GM12865 (cell line): ENCODE data around the gene ARHGAP24.

Experiments used
- DNase-seq: peaks from one replicate; pipeline ENCODE4 v3.0.0; 2010; ENCODE audit warnings: low read depth
- H3K4me3 ChIP-seq: 2 replicates; pipeline ENCODE4 v1.5.1; 2011; ENCODE audit warnings: mild to moderate bottlenecking, low read depth, low read length, control low read depth
- TF ChIP-seq, protein P1 (sequence below): IDR thresholded peaks from 2 replicates; pipeline ENCODE4 v1.5.1; 2011; ENCODE audit warnings: low read length, control low read depth, low read depth, inconsistent platforms; ENCODE audit not compliant: insufficient read depth; ENCODE audit errors: missing control alignments

ARHGAP24 gene

DNA sequence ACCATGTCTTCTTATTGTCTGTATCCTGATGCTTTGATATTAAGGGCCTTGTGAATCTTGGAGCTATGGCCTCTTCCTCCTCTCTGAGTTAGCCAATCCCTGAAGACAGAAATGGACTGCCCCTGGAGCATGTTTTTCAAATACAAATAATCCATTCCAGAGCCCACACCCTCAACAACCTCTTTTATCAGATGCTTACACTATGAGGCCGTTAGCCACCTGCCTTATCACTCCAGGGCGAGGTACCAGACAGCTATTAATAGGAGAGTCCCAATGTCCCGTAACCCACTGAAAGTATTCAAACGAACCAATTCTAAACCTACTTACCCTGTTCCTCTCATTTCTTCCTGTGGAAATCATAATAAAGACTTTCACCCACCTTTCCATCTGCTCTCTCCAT is 165.0 kb downstream of the ARHGAP24 start:
- no peak for DNase-seq
- no peak overlapping the region for H3K4me3 ChIP-seq
- TF ChIP-seq, protein P1, sequence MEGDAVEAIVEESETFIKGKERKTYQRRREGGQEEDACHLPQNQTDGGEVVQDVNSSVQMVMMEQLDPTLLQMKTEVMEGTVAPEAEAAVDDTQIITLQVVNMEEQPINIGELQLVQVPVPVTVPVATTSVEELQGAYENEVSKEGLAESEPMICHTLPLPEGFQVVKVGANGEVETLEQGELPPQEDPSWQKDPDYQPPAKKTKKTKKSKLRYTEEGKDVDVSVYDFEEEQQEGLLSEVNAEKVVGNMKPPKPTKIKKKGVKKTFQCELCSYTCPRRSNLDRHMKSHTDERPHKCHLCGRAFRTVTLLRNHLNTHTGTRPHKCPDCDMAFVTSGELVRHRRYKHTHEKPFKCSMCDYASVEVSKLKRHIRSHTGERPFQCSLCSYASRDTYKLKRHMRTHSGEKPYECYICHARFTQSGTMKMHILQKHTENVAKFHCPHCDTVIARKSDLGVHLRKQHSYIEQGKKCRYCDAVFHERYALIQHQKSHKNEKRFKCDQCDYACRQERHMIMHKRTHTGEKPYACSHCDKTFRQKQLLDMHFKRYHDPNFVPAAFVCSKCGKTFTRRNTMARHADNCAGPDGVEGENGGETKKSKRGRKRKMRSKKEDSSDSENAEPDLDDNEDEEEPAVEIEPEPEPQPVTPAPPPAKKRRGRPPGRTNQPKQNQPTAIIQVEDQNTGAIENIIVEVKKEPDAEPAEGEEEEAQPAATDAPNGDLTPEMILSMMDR: no peak

DNA sequence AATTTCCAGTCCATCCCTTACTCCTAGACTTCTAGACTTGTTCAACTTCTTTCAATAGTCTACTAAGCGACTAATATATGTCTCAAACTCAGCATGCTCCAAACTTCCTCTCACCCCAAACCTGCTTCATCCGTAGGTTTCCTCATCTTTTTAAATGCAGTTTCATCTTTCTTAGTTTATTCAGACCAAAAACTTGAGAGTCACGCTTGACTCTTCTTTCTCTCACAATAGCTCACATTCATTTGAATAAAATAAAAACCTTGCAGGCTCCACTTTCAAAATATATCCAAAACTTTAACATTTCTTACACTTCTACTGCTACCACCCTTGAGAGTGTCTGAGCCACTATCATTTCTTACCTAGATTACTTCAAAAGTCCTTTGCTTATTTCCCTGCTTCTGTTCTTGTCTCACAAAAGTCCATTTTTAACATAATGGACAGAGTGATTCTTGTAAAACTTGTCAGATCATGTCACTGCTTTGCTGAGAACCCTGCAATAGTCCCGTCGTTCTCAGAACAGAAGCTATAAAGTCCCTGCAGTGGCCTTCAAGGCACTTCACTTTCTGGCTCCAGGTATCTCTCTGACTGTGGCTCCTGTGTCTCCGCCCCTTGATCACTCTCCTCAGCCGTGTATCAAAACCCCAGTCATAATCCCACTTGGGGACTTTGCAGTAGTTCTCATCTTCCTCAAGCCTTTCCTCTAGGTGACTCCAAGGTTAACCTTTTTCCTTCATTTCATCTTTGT is 167.6 kb downstream of the ARHGAP24 start:
- DNase-seq: peak; percentile 18
- no peak overlapping the region for H3K4me3 ChIP-seq
- TF ChIP-seq, protein P1: no peak

DNA sequence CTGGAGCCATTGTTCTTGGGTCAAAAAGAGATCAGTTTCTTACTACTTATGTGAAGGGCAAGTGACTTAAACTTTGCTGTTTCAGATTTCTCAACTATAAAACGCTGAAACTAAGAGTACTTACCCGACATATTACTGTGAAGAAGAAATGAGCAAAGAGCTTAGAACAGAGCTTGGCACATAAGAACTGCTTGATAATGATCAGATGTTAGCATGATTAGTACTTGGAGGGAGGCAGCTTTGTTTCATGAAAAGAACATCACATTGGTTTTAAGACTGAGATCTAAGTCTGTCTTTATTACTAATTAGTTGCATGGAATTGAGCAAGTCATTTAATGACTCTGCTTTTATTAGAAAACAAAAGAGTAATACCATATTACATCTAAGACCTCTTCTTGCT is 169.1 kb downstream of the ARHGAP24 start:
- TF ChIP-seq, protein P1: no peak
- no peak overlapping the region for H3K4me3 ChIP-seq
- DNase-seq: no peak

DNA sequence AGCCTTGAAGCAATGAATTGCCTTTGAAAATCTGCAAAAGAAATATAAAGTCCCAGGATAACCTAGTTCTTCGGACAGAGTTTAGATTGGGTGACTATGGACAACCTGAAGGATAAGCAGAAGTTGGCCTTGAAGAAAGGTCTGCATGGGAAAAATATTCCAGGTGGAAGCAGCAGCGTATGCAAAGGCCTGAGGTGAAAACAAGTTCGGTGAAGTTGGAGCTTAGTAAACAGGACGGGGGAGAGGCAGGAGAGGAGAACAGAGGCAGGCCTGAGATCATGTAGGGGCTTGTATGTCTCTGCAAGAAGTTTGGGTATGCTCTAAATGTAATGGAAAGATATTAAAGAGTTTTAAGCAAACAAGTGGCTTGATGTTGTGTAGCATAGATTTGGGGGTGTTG is 176.0 kb downstream of the ARHGAP24 start:
- TF ChIP-seq, protein P1: no peak
- DNase-seq: no peak
- no peak overlapping the region for H3K4me3 ChIP-seq

DNA sequence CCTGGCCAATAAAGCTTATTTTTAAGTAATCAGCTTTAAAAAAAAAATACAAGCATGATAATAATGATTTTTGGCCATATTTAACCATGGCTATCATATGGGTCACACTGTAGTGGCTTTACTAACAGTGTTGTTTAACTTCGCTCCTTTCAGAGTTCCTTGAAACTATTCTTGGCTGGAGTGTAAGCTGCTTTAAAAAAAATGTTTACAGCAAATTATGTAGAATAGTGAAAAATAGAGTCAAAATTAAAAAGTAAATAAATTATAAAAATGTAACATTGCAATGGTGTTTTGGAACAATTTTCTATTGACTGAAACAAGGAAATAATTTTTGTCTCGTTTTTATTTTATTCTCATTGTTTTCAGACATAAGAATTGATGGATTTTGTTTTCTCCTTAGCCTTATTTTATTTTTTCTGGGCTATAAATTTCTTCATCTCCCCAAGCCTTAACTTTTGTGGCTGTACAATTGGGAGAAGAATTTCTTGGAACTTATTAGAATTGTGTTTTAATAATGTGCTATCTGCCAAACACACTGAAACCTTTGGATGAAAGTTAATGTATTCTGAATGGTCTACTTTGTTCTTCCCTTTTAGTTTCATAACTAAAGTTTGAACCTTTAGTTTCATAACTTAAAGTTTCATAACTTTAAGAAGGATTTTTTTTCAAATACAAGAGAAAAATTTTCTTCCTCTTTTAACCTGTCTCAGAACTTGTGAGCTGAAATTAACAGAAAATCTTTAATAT is 182.0 kb downstream of the ARHGAP24 start:
- no peak overlapping the region for H3K4me3 ChIP-seq
- DNase-seq: no peak
- TF ChIP-seq, protein P1: no peak

DNA sequence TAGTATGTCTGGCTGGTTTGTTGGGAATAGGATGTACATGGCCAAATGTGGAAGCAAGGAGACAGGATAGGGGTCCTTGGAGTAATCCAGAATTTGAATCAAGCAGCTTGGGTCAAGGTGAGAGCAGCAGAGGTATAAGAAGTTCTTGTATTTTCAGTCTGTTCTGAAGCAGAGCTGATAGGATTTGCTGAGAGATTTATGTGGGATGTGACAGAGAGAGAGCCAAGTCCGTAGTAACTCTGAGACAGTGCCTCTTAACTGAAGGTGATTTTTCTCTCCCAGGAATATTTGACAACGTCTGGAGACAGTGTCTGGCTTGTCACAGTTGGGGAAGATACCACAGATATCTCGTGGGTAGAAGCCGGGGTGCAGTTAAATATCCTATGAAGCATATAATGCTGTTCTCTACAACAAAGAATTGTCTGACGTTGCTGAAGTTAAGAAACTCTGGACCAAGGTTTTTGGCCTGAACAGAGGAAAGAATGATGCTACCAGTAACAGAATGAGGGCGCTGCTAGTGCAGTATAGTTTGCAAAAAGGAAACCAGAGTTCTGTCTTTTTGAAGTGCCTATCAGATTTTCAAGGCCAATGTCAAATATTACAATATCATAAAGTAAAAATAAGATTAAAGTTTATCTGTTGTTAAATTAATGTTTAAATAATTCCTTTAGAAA is 184.0 kb downstream of the ARHGAP24 start:
- DNase-seq: no peak
- no peak overlapping the region for H3K4me3 ChIP-seq
- TF ChIP-seq, protein P1: no peak
